Esophagus muscularis mucosa (tissue), 3 donors: ENCODE measurements around the gene TCF7.

Experiments
- POLR2A ChIP-seq: fragments of 450-650 bp; IDR thresholded peaks from one replicate; pipeline ENCODE4 v1.6.1; 2017; ENCODE audit warnings: antibody characterized with exemption, moderate library complexity, mild to moderate bottlenecking, low read depth
- TF ChIP-seq, protein P1 (sequence below), 3 experiments: fragments of 200-600 bp in 2 of 3; fragments of 450-650 bp in 1 of 3; sonication (generic) in 2 of 3; IDR thresholded peaks; one replicate each; pipeline ENCODE4 v1.5.1; 2017 to 2019; ENCODE audit warnings: antibody characterized with exemption in 3 of 3, mild to moderate bottlenecking in 2 of 3, moderate library complexity in 1 of 3

DNA sequence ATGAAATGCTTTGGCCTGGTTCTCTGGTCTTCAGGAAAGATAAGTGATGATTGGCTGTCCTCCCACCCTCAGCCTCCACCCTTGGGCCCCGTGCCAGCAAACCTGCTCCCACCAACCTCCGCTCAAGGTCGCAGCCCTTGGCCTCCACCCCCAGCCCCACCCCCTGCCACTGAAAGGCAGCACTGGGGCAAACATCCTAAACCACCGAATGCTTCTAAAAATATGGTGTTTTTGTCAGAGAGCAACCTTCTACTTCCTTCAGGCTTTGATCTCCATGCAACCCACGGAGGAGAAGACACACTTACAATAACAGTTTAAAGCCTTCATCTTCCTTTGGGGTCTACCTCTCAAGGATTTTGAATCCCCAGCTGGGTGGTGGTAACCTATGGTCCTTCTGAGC, 24.0 kb upstream of the TCF7 start:
- TF ChIP-seq, protein P1, sequence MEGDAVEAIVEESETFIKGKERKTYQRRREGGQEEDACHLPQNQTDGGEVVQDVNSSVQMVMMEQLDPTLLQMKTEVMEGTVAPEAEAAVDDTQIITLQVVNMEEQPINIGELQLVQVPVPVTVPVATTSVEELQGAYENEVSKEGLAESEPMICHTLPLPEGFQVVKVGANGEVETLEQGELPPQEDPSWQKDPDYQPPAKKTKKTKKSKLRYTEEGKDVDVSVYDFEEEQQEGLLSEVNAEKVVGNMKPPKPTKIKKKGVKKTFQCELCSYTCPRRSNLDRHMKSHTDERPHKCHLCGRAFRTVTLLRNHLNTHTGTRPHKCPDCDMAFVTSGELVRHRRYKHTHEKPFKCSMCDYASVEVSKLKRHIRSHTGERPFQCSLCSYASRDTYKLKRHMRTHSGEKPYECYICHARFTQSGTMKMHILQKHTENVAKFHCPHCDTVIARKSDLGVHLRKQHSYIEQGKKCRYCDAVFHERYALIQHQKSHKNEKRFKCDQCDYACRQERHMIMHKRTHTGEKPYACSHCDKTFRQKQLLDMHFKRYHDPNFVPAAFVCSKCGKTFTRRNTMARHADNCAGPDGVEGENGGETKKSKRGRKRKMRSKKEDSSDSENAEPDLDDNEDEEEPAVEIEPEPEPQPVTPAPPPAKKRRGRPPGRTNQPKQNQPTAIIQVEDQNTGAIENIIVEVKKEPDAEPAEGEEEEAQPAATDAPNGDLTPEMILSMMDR (IDR thresholded peaks at IDR 0.05), result no peak
- TF ChIP-seq POLR2A, result no peak
